ENCODE measurements around the gene CDKN2B-AS1.

Gene CDKN2B-AS1

GRCh38 chr9:21968331-21969010 lies 26.1 kb upstream of the CDKN2B-AS1 start:
- Histone ChIP-seq H3K36me3 (ENCODE audit: control insufficient read depth in 2 of 2, insufficient read depth in 1 of 2, low read length in 2 of 2) (peaks cover 19 to 59% of the 10 kb centered on the region in 2 experiments), H3K9me3 (ENCODE audit: control insufficient read depth, insufficient read depth, low read depth, low read length) (no peaks in the 10 kb centered on the region; the same call in 1 of the 2 replicates), H3K27ac (ENCODE audit: extremely low read depth, low read depth, low read length) (no peak overlapping the region), H3K4me1 (ENCODE audit: control insufficient read depth, insufficient read depth, low read length) (peaks cover 7% of the 10 kb centered on the region; the same call in 1 of the 2 replicates), H3K4me3 (ENCODE audit: low read depth, low read length) (no peak overlapping the region)
- CTCF ChIA-PET = interaction anchor here (0.5 to 1.0 kb wide), 3 partner anchors 8 to 270 kb away, joined by 3 to 6 read pairs (median 3); partner anchors contain the start of gene CDKN2B
- POLR2A ChIA-PET = interaction anchor here (1.3 kb wide), 1 partner anchor 40 kb away, joined by 4 read pairs; the partner anchor contains the start of gene CDKN2B
- no peak for TF ChIP-seq TRIM28 (IDR thresholded peaks at IDR 0.05; ENCODE audit: borderline replicate concordance, low read length)
- TF ChIP-seq ZNF280C (tag by site-specific recombination; IDR thresholded peaks at IDR 0.05) = no peak

GRCh38 chr9:21969011-21969940 lies 25.3 kb upstream of the CDKN2B-AS1 start:
- Histone ChIP-seq H3K4me3 (ENCODE audit: low read depth, low read length) (no peak overlapping the region), H3K27ac (ENCODE audit: extremely low read depth, low read depth, low read length) (no peak overlapping the region), H3K4me1 (ENCODE audit: control insufficient read depth, insufficient read depth, low read length) (peaks cover 7% of the 10 kb centered on the region; the same call in 1 of the 2 replicates), H3K36me3 (ENCODE audit: control insufficient read depth in 2 of 2, insufficient read depth in 1 of 2, low read length in 2 of 2) (peaks cover 19 to 59% of the 10 kb centered on the region in 2 experiments), H3K9me3 (ENCODE audit: control insufficient read depth, insufficient read depth, low read depth, low read length) (no peaks in the 10 kb centered on the region; the same call in 1 of the 2 replicates)
- ChIA-PET POLR2A (interaction anchor here (1.3 kb wide), 1 partner anchor 40 kb away, joined by 4 read pairs; the partner anchor contains the start of gene CDKN2B), CTCF (interaction anchor here (0.5 to 1.0 kb wide), 4 partner anchors 9 to 269 kb away, joined by 3 to 6 read pairs (median 3); partner anchors contain the start of gene CDKN2B)
- no peak for TF ChIP-seq ZSCAN4 (tag by site-specific recombination; IDR thresholded peaks at IDR 0.05)
- TF ChIP-seq ZNF391 (tag by site-specific recombination; IDR thresholded peaks at IDR 0.05; ENCODE audit: borderline replicate concordance, low read depth) = no peak
- TF ChIP-seq ZBTB20 (tag by site-specific recombination; IDR thresholded peaks at IDR 0.05) = no peak
- no peak for TF ChIP-seq OVOL3 (tag by site-specific recombination; IDR thresholded peaks at IDR 0.05)

GRCh38 chr9:21969951-21970799 lies 24.4 kb upstream of the CDKN2B-AS1 start:
- Histone ChIP-seq H3K27ac (ENCODE audit: extremely low read depth, low read depth, low read length) (no peak overlapping the region), H3K36me3 (ENCODE audit: control insufficient read depth in 2 of 2, insufficient read depth in 1 of 2, low read length in 2 of 2) (peaks cover 19 to 59% of the 10 kb centered on the region in 2 experiments), H3K4me1 (ENCODE audit: control insufficient read depth, insufficient read depth, low read length) (peaks cover 7% of the 10 kb centered on the region; the same call in 1 of the 2 replicates), H3K4me3 (ENCODE audit: low read depth, low read length) (no peak overlapping the region), H3K9me3 (ENCODE audit: control insufficient read depth, insufficient read depth, low read depth, low read length) (no peaks in the 10 kb centered on the region; the same call in 1 of the 2 replicates)
- ChIA-PET POLR2A (interaction anchor here (0.6 to 1.6 kb wide), 5 partner anchors 9 to 268 kb away, joined by 3 to 6 read pairs (median 4); partner anchors contain the start of genes CDKN2B and CDKN2B-AS1), CTCF (interaction anchor here (0.8 kb wide), 1 partner anchor 157 kb away, joined by 3 read pairs; no protein-coding TSS in a partner anchor)
- TF ChIP-seq ZNF776 (tag by site-specific recombination; IDR thresholded peaks at IDR 0.05; ENCODE audit: borderline replicate concordance) = no peak
- no peak for TF ChIP-seq SP3 (tag by site-specific recombination; IDR thresholded peaks at IDR 0.05)
- no peak for TF ChIP-seq PRDM2 (tag by site-specific recombination; IDR thresholded peaks at IDR 0.05; ENCODE audit: borderline replicate concordance)
- TF ChIP-seq ZNF626 (tag by site-specific recombination; IDR thresholded peaks at IDR 0.05) = no peak
- no peak for TF ChIP-seq KLF17 (tag by site-specific recombination; IDR thresholded peaks at IDR 0.05)
- TF ChIP-seq ZNF639 (tag by site-specific recombination; IDR thresholded peaks at IDR 0.05) = no peak
- TF ChIP-seq ZBTB48 (tag by site-specific recombination; IDR thresholded peaks at IDR 0.05) = no peak
